Measurements from ENCODE around the gene OLFML2A. TPM values are rescaled to one million over a fixed set of nuclear protein-coding genes. Genes with fewer than 3 reads are reported as not detected.

The OLFML2A gene
- total RNA-seq, 1 donor from 2014 or later: 7.0 TPM

DNA sequence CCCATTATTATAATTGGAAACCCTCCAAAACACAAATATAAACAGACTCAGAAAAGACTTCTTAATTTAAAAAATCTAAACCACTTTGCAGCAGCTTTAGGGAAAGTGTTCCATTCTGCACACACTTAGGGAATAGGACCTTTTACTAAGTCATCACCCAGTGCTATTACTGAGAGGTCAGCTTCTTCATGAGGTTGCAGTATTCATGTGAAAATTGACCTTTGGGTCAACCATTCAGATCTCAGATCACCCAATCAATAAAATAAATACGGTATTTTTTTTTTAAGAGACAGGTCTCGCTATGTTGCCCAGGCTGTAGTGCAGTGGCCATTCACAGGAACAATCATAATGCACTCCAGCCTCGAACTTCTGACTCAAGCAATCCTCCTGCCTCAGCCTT lies 27.6 kb upstream of the OLFML2A start:
- TF ChIP-seq CTCF (IDR thresholded peaks at IDR 0.05; ENCODE audit: insufficient read depth, low read length, poor library complexity, severe bottlenecking): no peak
- no peak overlapping the region for H3K4me3 ChIP-seq (ENCODE audit: low read depth, low read length)
- H3K27me3 ChIP-seq (ENCODE audit: control insufficient read depth, insufficient read depth, low read length): no peaks in the 10 kb centered on the region
- no peaks in the 10 kb centered on the region for H3K36me3 ChIP-seq (ENCODE audit: control insufficient read depth, insufficient read depth, low read length)
- DNase-seq (ENCODE audit: low read depth): no peak

DNA sequence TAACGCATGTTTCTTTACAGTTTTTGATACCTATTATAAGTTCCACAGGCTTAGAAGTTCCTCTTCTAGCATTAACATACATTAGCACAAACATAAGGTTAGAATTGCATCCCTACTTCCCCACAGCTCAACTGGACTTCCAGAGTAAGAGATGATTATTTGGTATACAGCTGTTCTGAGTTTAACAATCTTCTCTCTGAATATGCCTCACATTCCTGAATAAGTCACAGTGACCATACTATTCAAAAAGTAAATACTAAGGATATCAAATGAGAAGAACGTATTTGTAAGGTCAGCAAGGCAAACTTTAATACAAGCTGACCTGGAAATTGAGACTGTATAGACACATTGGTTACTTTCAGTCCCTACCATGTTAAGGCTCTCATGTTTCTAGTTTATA lies 27.2 kb upstream of the OLFML2A start:
- H3K27me3 ChIP-seq (ENCODE audit: control insufficient read depth, insufficient read depth, low read length): no peaks in the 10 kb centered on the region
- no peaks in the 10 kb centered on the region for H3K36me3 ChIP-seq (ENCODE audit: control insufficient read depth, insufficient read depth, low read length)
- no peak overlapping the region for H3K4me3 ChIP-seq (ENCODE audit: low read depth, low read length)
- no peak for DNase-seq (ENCODE audit: low read depth)
- no peak for TF ChIP-seq CTCF (IDR thresholded peaks at IDR 0.05; ENCODE audit: insufficient read depth, low read length, poor library complexity, severe bottlenecking)

- peak; percentile 43 for DNase-seq (ENCODE audit: low read depth)
Measured at GRCh38 chr9:124752967-124753366, 24.0 kb upstream of the OLFML2A start.

DNA sequence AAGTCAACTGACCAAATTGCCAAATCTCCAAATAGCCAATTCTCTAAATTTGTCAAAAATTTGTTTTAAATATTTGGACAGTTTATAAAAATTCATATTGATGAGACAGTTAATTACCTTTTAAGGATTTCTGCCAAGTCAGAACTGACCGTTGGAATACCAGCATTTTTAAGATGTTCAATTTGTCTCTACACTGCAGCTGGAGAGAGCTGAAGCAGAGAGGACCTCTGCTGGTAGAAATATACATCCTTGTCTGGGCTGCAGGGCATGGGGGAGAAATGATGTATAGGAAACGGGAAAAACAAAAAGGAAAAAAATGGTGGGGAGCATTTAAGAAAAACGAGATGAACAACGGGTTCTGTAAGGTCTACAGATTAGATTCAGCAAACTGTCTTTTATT lies 22.6 kb upstream of the OLFML2A start:
- H3K36me3 ChIP-seq (ENCODE audit: control insufficient read depth, insufficient read depth, low read length): no peaks in the 10 kb centered on the region
- no peaks in the 10 kb centered on the region for H3K27me3 ChIP-seq (ENCODE audit: control insufficient read depth, insufficient read depth, low read length)
- no peak for DNase-seq (ENCODE audit: low read depth)
- TF ChIP-seq CTCF (IDR thresholded peaks at IDR 0.05; ENCODE audit: insufficient read depth, low read length, poor library complexity, severe bottlenecking): peak; percentile 46
- H3K4me3 ChIP-seq (ENCODE audit: low read depth, low read length): no peak overlapping the region

More at GRCh38 chr9:124752967-124753366, 24.0 kb upstream of the OLFML2A start:
- no peaks in the 10 kb centered on the region for H3K36me3 ChIP-seq (ENCODE audit: control insufficient read depth, insufficient read depth, low read length)
- TF ChIP-seq CTCF (IDR thresholded peaks at IDR 0.05; ENCODE audit: insufficient read depth, low read length, poor library complexity, severe bottlenecking): no peak
- H3K4me3 ChIP-seq (ENCODE audit: low read depth, low read length): no peak overlapping the region
- no peaks in the 10 kb centered on the region for H3K27me3 ChIP-seq (ENCODE audit: control insufficient read depth, insufficient read depth, low read length)

DNA sequence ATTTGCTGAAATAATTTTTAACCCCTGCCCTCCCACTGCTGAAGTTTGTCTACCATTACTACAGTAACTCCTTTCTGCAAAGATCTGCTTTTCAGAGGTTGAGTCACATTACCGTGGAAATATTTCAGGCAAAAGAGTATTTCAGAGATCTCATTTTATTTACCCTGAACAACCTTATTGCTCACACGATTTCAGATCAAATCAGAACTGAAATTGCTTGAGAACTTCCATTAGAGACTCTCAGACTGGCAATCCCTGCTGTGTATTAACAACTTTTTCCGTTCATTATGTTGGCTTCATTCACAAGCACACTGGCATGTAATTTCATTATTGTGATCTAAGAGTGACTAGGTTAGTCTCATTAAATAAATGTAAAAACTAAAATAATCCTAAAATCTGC lies 21.9 kb upstream of the OLFML2A start:
- H3K27me3 ChIP-seq (ENCODE audit: control insufficient read depth, insufficient read depth, low read length): no peaks in the 10 kb centered on the region
- no peak for DNase-seq (ENCODE audit: low read depth)
- no peak overlapping the region for H3K4me3 ChIP-seq (ENCODE audit: low read depth, low read length)
- no peak for TF ChIP-seq CTCF (IDR thresholded peaks at IDR 0.05; ENCODE audit: insufficient read depth, low read length, poor library complexity, severe bottlenecking)
- H3K36me3 ChIP-seq (ENCODE audit: control insufficient read depth, insufficient read depth, low read length): no peaks in the 10 kb centered on the region

- no peak overlapping the region for H3K4me3 ChIP-seq (ENCODE audit: low read depth, low read length)
- no peak for TF ChIP-seq CTCF (IDR thresholded peaks at IDR 0.05; ENCODE audit: insufficient read depth, low read length, poor library complexity, severe bottlenecking)
- H3K27me3 ChIP-seq (ENCODE audit: control insufficient read depth, insufficient read depth, low read length): no peaks in the 10 kb centered on the region
- no peak for DNase-seq (ENCODE audit: low read depth)
- H3K36me3 ChIP-seq (ENCODE audit: control insufficient read depth, insufficient read depth, low read length): no peaks in the 10 kb centered on the region
Measured at GRCh38 chr9:124756011-124756410, 20.9 kb upstream of the OLFML2A start.
